GM18868 (cell line): ENCODE results near the gene LRRC51.
"Not testable (repeated sequence)": the region's sequence is repeated elsewhere in the genome, so short reads cannot be mapped to it uniquely, and the experiment has no call there.

ENCODE experiments used
- ATAC-seq: cut with Tn5 transposase; IDR thresholded peaks from one replicate; pipeline ENCODE4 v1.9.1; 2021; ENCODE audit warnings: mild to moderate bottlenecking, moderate library complexity; ENCODE audit not compliant: unreplicated experiment

LRRC51 gene

DNA sequence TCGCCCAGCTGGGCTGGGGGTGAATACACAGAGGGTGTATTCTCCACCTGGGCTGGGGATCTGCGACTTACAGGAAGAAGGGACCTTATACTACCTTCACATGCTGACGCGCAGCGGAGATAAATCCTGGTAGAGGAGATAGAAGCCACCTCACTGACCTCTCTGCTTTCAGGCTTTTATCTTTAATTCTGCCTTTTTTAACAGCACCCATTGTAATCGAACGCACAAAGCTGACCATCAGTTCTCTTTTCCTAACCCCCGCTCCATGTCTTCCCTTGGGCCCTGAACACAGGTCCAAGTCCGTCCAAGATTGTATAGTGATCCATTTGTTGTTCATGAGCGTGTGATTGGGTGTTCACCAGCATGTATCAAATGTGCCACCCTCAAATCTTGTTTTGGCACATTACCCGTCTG lies 23.1 kb downstream of the LRRC51 start:
- no peak for ATAC-seq

DNA sequence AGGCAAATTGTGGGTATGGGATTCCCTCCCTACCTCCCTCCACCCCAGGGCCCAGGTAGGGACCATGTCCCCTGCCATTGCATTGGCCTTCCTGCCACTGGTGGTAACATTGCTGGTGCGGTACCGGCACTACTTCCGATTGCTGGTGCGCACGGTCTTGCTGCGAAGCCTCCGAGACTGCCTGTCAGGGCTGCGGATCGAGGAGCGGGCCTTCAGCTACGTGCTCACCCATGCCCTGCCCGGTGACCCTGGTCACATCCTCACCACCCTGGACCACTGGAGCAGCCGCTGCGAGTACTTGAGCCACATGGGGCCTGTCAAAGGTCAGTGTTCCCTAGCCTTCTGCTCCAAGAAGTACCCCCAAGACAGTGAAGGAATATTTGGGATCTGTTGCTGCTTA lies 25.2 kb downstream of the LRRC51 start, which contains the start of gene TOMT:
Gene TOMT (plus strand): TSS at position 37 of the 400 bp plus-strand sequence. CDS start 28 bp downstream, at position 65.
- ATAC-seq = no peak

DNA sequence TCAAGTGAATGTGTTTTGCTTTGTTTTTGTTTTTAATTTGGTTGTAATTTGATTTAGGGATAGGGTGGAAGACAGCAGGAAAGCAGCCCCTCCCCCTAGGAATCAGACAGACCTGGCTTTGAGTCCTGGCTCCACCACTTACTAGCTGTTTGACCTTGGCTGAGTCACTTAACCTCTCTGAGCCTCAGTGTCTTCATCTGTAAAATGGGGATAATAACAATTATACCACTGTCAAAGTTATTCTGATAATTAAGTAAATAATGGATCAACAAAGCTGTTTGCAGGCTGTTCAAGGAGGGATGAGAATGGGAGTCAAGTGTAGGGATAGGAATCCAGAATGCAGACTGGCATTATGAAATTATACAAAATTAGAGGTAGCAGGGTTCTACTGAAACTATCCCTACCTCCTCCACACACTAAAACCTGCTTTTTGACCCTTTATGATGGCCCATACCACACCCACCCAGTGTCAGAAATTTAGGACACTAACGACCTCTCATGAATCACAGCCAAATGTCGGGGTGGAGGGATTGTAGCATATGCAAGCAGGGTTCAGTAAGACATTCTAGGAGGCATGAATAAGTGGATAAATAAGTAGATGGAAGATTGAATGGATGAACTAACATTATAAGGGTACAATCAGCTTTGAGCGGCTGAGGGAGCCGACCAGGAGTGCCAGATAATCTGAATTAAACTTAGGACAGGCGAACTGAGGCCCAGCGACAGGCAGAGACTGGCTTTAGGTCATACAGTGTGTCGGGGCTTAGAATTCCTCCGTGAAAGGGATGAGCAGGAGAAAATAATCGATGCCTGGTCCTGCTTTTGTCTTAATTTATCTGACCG lies 30.9 kb downstream of the LRRC51 start:
- no peak for ATAC-seq

DNA sequence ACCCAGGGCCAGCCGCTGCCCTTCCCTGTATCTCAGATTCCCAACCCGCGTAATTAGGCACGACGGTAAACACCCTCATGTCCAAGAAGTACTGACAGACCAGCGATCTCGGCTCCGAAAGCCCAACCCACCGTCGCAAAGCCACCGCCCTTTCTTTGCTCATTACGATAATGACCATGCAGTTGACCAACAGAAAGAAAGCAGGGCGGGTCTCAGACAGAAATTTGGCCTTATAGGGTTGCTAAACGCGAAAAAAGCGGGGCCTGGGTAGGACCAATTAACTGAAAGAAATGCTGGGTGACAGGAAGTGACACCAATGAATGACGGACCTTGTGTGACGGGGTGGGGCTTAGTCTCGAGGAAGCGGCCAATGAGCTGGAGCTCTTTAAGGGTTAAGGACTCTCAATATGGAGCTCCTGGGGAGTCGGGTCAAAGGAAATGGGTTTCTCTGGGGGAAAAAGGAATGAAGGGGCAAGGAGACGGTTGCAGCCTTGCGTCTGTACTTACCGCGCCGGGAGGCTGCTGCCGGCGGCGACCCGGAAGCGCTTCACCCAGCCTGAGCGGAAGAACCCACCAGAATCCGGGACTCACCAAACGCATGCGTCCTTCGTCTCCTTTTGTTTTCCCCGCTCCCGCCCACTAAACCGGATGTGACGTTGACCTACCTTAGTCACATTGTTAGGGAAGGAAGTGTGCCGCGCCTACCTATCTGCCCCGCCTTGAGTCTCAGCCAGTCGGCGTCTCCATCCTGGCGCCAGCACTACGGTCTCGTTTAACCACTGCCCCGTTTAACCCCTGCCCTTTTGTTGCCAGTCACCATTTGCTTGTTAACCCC lies 31.7 kb downstream of the LRRC51 start, which contains the start of gene ANAPC15:
Gene ANAPC15 (minus strand): TSS at position 553 of the 835 bp plus-strand sequence. CDS start 1,419 bp downstream, outside the sequence.
- ATAC-seq = peak; percentile 89

DNA sequence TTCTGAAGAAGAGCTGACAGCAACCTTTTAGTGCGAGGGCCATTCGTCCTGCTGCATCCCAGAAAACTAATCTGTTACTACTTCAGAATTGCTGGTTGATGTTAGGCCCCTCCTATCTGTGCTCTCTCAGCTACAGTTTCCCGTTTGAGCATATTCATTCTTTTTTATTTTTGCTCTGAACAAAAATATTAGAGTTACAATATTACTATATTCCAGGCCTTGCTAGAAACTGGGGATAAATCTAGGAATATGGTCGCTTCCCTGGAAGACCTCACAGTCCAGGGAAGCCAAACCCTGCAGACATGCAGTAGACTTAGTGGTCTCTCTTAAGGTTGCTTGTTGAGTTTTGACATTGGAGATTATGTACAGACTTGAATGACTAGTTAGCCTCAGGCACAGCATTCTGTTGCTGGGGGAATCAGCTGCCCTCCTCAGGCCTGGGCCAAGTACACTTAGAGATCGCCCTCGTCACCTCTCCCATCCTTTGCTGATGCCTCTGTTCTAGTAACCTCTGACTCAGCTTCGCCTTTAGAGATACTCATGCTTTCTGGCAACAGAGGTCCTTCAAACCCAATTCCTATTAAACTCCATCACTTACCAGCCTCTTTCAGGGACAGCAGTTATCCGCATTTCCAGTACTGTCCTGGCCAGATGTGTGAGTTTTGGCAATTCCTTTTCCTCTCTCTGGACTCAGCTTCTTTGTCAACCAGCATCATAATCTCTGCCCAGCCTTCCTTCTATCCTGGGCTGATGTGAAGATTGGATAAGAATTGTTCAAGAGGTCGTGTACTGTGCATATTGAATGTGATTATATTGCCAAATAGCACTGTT lies 32.5 kb downstream of the LRRC51 start:
- no peak for ATAC-seq

DNA sequence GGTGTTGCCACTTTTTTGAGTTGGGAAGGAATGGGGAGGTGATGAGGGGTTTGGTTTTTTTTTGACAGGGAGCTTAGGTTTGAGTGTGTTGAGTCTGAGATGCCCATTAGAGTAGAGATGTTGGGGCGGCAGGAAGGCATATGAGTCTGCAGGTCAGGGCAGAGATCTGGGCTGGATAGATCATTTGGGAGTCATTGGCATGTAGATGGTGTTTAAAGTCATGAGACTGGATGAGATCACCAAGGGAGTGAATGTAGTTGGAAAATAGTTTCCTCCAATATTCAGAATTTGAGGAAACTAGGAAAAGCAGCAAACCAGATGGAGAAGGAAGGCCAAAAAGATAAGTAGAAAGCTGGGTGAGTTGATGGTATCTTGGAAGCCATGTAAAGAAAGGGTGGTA lies 33.9 kb downstream of the LRRC51 start:
- ATAC-seq = no peak

DNA sequence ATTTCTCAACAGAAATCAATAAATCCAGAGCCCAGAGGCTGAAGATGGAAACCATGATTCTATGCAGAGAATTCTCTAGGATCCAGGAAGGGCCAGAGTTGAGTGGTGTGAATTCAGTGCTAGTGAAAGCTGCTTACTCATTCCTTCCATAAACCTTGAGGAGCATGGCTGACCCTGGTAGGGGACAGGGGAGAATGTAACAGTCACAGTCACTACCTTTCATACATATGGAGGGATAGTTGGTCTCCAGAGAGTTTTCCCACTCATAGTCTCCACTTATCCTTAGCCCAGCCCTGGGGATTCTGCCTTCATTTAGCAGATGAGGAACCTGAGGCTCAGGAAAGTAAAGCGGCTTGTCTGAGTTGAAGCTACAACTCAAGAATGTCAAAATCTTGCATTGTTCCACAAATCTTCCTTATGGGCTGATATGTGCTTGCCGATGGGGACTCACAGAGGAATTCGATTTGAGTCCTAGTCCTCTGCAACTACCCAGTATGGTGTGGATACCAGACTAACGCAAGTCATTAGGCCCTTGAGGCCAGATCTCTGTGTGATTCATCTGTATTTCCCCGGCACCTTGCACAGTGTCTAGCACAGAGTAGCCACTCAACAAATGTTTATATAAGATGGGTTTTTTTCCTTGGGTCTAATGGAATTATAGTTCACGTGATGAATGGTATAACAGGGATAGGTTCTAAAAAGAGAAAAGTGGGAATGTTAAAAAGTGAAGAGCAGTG lies 35.5 kb downstream of the LRRC51 start:
- no peak for ATAC-seq

DNA sequence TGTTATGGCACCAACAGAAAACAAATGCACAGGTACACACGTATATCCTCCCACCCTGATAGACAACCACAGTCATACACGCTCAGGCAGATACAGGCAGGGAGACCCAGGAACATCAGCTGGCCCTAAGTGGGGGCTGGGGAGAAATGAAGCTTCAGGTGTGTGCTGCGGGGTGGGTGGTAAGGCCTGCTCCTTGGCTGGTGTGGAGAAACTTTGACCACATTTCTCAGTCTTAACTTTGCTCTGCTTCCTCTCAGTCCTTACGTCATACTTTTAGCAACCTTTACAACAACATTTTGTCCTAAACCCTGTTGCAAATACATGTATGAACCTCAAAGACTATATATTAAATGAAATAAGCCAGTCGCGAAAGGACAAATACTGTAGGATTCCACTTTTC lies 38.5 kb downstream of the LRRC51 start:
- ATAC-seq = no peak

DNA sequence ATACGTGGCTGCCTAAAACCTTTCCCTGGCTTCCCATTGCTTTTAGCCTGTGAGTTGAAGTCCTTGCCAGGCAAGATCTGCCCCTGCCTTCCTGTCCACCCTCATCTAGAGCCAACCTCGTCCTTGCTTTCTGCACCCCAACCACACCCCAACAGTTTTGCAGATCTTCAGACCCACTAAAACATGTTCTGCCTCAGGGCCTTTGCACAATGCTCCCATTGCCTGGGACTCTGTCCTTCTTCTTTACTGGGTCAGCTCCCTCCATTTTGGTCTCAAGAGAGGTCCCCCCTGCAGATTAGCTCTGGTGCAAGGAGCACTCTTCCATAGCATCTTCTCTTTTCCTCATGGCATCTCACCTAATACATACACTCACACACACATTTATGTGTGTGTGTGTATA lies 40.3 kb downstream of the LRRC51 start:
- ATAC-seq = no peak

DNA sequence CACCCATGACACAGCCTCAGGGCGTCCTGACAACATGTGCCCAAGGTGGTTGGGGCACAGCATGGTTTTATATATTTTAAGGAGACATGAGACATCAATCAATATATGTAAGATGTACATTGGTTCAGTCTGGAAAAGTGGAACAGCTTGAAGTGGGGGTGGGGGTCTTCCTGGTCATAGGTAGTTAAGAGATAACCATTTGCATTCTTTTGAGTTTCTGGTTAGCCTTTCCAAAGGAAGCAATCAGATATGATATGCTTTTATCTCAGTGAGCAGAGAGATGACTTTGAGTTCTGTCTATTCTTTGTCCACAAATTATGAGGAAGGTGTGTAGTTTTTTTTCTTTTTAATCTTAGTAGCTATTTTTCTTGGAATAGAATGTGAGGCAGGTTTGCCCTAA lies 42.0 kb downstream of the LRRC51 start:
- ATAC-seq = no peak

DNA sequence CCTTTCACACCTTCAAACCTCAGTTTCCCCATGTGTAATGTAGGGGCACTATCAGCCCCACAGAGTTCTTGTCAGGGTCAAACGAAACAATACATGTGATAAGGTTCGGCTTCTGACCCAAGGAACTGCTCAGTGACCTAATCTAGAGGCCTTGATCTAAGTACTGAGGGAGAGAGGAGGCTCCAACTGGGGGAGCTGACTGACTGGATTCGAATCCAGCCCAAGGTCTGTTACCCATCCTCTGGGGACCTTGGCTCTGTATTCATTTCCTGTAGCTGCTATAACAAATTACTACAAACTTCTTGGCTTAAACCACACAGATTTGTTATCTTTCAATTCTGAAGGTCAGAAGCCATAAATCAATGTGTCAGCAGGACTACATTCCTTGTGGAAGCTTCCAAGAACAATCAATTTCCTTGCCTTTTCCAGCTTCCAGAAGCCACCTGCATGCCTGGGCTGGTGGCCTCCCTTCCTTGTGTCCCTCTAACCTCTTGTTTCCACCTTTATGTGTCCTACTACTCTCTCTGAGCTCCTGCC lies 42.5 kb downstream of the LRRC51 start:
- no peak for ATAC-seq

DNA sequence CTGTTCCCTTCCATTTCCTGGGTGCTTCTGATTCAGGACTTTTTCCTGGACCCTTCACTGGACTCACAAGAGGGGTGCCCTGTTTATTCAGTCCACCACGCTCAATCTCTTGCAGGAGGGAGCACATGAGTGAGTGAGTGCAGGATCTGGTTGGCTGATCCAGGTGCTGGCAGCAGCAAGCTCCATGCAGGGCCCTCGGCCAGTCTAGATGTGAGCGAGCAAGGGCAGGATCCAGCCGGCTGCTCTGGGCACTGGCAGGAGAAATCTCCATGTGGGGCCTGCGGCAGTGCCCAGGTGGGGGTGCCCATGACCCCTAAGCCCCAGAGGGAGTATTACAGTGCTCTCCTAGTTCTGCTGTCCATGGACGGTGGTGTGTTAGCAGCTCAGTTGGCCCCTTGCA lies 43.4 kb downstream of the LRRC51 start:
- no peak for ATAC-seq

DNA sequence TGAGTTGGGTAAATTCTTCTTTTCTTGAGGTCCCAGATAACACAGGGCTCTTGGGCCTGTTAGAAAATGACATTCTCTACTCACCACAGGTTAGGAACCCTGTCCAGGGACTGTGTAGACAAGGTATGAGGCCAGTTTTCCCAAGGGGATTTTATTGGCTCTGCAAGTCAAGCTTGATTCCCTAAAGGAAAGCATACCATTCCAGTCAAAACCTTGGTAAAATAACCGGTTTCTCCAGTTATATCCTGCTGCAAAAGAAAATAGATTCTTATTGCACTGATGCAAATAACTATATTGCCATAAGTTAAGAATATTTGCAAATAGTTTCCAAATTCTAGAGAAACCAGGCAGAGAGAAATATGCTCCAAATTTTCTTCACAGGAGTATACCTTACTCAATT lies 45.3 kb downstream of the LRRC51 start:
- ATAC-seq = no peak

DNA sequence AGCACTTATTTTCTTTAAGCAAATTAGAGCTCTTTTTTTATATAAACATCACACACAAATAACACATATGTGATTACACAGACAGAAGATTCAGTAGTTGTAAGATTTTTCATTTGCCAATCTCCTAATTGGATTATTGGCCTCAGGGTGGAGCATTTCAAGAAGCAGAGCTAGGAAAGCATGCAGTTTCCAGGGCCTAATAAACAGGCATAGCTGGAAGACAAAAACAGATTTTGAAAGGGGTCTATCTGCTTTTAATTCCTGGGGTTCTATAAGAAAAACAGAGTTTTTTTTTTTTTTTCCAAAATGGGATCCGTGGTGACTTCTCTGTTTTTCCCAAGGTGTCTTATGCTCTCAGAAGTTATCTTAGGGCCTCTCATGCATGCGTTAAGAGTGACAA lies 47.3 kb downstream of the LRRC51 start:
- ATAC-seq = no peak

DNA sequence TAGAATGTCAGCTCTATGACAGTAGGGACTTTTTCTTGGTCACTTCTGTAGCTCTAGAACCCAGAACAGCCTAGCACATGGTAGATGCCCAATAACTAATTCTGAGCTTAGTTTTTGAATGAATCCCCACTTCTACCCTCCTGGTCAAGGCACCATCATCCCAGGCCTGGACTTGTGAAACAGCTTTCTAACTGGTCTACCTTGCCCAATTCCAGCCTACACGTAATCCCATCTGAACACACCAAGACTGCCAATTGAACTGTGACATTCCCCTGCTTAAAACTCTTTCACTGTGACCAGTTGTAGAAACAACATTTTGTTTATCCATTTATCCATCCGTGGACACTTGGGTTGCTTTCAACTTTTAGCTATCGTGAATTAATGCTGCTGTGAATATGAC lies 48.7 kb downstream of the LRRC51 start:
- ATAC-seq = no peak

DNA sequence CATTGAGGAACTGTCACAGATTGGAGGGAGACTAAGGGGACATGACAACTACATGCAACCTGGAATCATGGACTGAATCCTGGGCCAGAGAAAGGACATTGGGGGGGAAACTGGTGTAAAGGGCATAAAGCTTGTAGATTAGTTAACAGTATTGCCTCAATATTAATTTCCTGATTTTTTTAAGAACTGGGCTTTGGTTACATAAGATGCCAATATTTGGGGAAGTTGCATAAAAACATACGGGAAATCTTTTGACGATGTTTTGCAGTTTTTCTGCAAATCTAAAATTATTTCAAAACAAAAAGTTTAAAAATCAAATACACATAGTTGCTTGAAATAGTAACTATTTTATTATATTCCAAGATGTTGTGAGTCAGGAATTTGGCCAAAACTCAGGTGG lies 52.0 kb downstream of the LRRC51 start:
- ATAC-seq = no peak

DNA sequence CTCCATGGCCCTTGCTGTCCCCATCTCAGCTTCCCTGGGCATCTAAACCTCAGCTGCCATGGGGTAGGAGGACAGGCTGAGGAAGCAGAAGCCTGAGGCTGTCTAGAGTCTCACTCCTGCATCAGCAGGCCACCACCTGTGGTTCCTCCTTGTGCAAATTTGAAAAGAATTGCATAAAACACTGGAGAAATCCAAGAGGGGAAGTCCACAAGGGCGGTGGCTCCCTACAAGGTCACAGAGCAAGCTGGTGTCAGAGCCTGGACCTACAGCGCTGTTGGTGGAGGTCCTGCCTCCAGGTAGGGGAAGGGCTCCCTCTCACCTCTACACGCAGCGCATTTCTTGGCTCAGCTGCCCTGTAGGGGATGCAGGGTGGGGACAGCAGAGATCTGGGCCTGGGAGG lies 54.8 kb downstream of the LRRC51 start, which contains the start of gene FOLR3:
Gene FOLR3 (plus strand): TSS at position 253 of the 400 bp plus-strand sequence. CDS start 228 bp downstream, outside the sequence.
- ATAC-seq = not testable (repeated sequence)

DNA sequence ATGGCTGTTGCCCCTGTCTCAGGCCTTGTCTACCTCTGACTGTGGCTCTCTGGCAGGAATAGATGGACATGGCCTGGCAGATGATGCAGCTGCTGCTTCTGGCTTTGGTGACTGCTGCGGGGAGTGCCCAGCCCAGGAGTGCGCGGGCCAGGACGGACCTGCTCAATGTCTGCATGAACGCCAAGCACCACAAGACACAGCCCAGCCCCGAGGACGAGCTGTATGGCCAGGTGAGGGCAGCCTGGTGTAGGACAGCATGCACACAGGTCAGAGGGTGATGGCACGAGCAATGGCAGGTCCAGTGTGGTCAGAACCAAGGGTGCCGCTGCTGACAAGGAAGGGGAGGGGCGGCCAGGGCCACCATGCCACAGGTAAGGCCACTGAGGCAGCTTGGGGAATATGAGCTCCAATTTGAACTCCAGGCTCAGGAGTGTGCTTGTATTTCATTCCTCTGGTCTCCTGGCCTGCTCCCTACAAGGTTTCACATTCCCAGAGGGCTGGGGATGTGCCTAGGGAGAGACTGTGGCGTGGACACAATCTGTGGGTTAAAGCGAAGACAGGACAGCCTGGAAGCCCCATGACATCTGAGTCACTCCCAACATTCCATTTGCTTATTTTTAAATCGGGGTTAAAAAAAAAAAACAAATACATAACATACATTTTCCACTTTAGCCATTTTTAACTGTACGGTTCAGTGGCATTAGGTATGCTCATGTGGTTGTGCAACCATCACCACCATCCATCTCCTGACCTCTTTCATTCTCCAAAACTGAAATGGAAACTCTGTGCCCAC lies 55.4 kb downstream of the LRRC51 start:
- ATAC-seq = no peak

DNA sequence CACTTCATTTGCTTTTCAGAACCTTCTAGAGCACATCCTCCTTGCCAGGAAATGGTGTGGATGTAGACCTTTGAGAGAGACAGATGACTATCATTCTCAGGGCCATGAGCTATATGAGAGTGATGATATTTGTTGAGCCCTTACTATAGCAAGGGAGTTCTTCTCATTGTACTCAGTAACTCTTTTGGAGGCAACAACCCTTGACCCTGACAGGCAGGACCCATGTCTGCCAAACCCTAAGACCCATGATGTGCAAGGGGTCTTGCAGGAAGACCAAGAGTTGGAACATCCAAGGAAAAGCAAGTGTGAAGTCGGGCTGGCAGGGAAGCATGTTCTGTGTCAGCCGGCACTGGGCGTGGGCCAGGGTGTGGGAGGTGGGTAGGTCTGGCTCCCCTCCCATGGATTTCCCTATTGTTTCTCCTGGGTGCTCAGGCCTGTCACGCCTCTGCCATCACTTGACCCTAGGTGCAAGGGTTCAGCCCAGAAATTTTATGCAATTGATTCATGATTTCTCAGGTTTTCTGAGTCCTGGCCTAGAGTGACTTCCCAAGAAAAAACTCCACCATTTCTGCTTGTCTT lies 56.1 kb downstream of the LRRC51 start:
- no peak for ATAC-seq
